ENCODE measurements around the gene EBF3. TPM values are rescaled to one million over a fixed set of nuclear protein-coding genes. Genes with fewer than 3 reads are reported as not detected.
A peak's percentile ranks its signal among the peaks of the same experiment; 100 is the strongest.

The EBF3 gene
- total RNA-seq, 1 experiment from 2014 or later: 0.22 TPM

DNA sequence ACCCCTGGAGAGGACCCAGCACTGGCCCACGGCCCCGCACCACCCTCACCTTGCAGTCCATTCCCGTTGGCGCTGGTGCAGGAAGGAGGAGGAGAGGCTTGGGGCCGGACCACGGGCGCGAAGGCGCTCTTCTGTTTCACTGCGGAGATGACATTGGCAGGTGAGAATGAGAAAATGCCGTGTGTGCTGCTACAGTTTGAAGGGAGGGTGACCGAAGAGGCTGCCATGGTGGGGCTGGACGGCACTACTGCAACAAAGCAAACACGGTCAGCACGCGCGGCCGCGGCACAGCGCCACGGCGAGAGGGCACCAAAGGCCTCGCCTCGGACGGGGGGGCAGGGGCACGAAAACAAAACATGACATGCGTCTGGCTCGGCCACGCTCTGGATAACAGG is 123.9 kb downstream of the EBF3 start:
- H3K27ac ChIP-seq (ENCODE audit: insufficient read length, low read depth, low read length): no peak overlapping the region
- no peak overlapping the region for H3K23ac ChIP-seq (ENCODE audit: insufficient read length, low read depth, low read length)
- H3K79me1 ChIP-seq (ENCODE audit: insufficient read depth, low read depth, low read length, poor library complexity, severe bottlenecking): no peaks in the 10 kb centered on the region
- no peaks in the 10 kb centered on the region for H3K27me3 ChIP-seq (ENCODE audit: insufficient read depth, low read length)
- no peak overlapping the region for H2BK5ac ChIP-seq (ENCODE audit: insufficient read length, low read length)
- H2BK120ac ChIP-seq (ENCODE audit: low read depth, low read length, poor library complexity, severe bottlenecking): no peak overlapping the region
- TF ChIP-seq, protein P1, sequence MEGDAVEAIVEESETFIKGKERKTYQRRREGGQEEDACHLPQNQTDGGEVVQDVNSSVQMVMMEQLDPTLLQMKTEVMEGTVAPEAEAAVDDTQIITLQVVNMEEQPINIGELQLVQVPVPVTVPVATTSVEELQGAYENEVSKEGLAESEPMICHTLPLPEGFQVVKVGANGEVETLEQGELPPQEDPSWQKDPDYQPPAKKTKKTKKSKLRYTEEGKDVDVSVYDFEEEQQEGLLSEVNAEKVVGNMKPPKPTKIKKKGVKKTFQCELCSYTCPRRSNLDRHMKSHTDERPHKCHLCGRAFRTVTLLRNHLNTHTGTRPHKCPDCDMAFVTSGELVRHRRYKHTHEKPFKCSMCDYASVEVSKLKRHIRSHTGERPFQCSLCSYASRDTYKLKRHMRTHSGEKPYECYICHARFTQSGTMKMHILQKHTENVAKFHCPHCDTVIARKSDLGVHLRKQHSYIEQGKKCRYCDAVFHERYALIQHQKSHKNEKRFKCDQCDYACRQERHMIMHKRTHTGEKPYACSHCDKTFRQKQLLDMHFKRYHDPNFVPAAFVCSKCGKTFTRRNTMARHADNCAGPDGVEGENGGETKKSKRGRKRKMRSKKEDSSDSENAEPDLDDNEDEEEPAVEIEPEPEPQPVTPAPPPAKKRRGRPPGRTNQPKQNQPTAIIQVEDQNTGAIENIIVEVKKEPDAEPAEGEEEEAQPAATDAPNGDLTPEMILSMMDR (conservative IDR thresholded peaks at IDR 0.05): no peak
- H3T11ph ChIP-seq (ENCODE audit: low read length): no peak overlapping the region
- no peak overlapping the region for H4K8ac ChIP-seq (replicated peaks; ENCODE audit: insufficient read length, low read depth, low read length)
- no peak overlapping the region for H2BK12ac ChIP-seq (ENCODE audit: insufficient read length, low read depth, low read length)
- no CpG with 5 or more reads among the region's 29 CpGs for WGBS (ENCODE audit: extremely low coverage, insufficient read length, low lambda C conversion rate)
- no peaks in the 10 kb centered on the region for H3K79me2 ChIP-seq (ENCODE audit: insufficient read depth, low read length)
- peaks cover 7% of the 10 kb centered on the region in 2 experiments for H3K4me1 Mint-ChIP-seq
- H3K9ac ChIP-seq (ENCODE audit: extremely low read depth, insufficient read length, low read length): no peak overlapping the region
- H3K4me1 ChIP-seq (ENCODE audit: insufficient read depth, low read length): no peaks in the 10 kb centered on the region
- DNase-seq: no peak
- H3K23me2 ChIP-seq (ENCODE audit: insufficient read length, low read depth, low read length, poor library complexity, severe bottlenecking): no peaks in the 10 kb centered on the region
- H3K14ac ChIP-seq (ENCODE audit: insufficient read depth, low read length): no peak overlapping the region; the same call in 1 of the 2 replicates
- H3K27ac Mint-ChIP-seq: no peak overlapping the region
- H3K27me3 Mint-ChIP-seq (ENCODE audit: low read depth): no peaks in the 10 kb centered on the region
- H2AK5ac ChIP-seq (ENCODE audit: insufficient read length, low read length): no peak overlapping the region
- no peaks in the 10 kb centered on the region for H3K9me3 Mint-ChIP-seq
- no peak overlapping the region for H2AFZ ChIP-seq (ENCODE audit: low read length)
- no peak overlapping the region for H3K4me3 Mint-ChIP-seq
- no peaks in the 10 kb centered on the region for H4K20me1 ChIP-seq (ENCODE audit: control insufficient read depth, insufficient read depth, insufficient read length)
- no peak overlapping the region for H2BK20ac ChIP-seq (ENCODE audit: low read depth, low read length, poor library complexity, severe bottlenecking)
- H3K18ac ChIP-seq (ENCODE audit: insufficient read length, low read depth, low read length): no peak overlapping the region
- no peak overlapping the region for H3K4ac ChIP-seq (ENCODE audit: low read depth, low read length)
- H3K9me3 ChIP-seq (ENCODE audit: control insufficient read depth, low read depth, low read length): no peaks in the 10 kb centered on the region
- no peak overlapping the region for H4K91ac ChIP-seq (ENCODE audit: insufficient read length, low read depth, low read length)
- 0 out of 2 replicates have a peak overlapping the region, but pooled peaks have one; percentile 59 for H2BK15ac ChIP-seq (ENCODE audit: low read depth, low read length)
- H4K5ac ChIP-seq (ENCODE audit: insufficient read length, low read depth, low read length): no peak overlapping the region
- H3K4me2 ChIP-seq (ENCODE audit: insufficient read depth, insufficient read length, low read length): no peak overlapping the region
- no peaks in the 10 kb centered on the region for H3K36me3 Mint-ChIP-seq (ENCODE audit: insufficient read depth in 1 of 3, low read depth in 3 of 3)
- no peak overlapping the region for H3K56ac ChIP-seq (ENCODE audit: insufficient read length, low read depth, low read length)
